B cell (primary cell): Measurements from ENCODE around the gene TSPAN1. TPM values are rescaled to one million over a fixed set of nuclear protein-coding genes. Genes with fewer than 3 reads are reported as not detected.
A peak's percentile ranks its signal among the peaks of the same experiment; 100 is the strongest.

Source experiments
- ATAC-seq: fragments of 200-7000 bp; cut with Tn5 transposase; one replicate; pipeline ENCODE4 v1.10.0; 2021; ENCODE audit warnings: low read depth, mild to moderate bottlenecking, moderate number of reproducible peaks, moderate library complexity
- CTCF ChIA-PET: fragments of 350-600 bp; sonication (Branson Sonifier 250); formaldehyde crosslinking; loops from one replicate; lab custom pipeline; 2021; ENCODE audit warnings: antibody characterized with exemption, inconsistent platforms; lab: Charles Lee
- POLR2A ChIA-PET: fragments of 350-600 bp; sonication (Branson Sonifier 250); formaldehyde crosslinking; loops from one replicate; lab custom pipeline; 2021; ENCODE audit warnings: antibody characterized with exemption; lab: Charles Lee
- DNase-seq: peaks from one replicate; pipeline ENCODE4 v3.0.0; 2013
- H2AFZ ChIP-seq: 2 replicates; pipeline ENCODE4 v1.6.1; 2012; ENCODE audit warnings: mild to moderate bottlenecking, low read depth, low read length; ENCODE audit not compliant: insufficient read depth, poor library complexity, severe bottlenecking
- H3K27ac ChIP-seq, 2 donors: 1 replicate in 1 of 2; 2 replicates in 1 of 2; pipeline ENCODE4 v1.5.1; 2012 to 2013; ENCODE audit warnings: low read length in 2 of 2, mild to moderate bottlenecking in 2 of 2, moderate library complexity in 1 of 2
- H3K27me3 ChIP-seq, 4 experiments: fragments of 200-600 bp in 1 of 4; sonication (generic) in 1 of 4; replicated peaks in 1 of 4; 1 replicate in 2 of 4; 2 replicates in 2 of 4; pipeline versions ENCODE4 v1.6.1 to v1.7.0; 2013 to 2016; ENCODE audit warnings: low read length in 3 of 4, mild to moderate bottlenecking in 2 of 4, mixed read lengths in 1 of 4, moderate library complexity in 1 of 4; ENCODE audit not compliant: insufficient read depth in 4 of 4, control insufficient read depth in 3 of 4; ENCODE audit errors: control extremely low read depth in 1 of 4
- H3K36me3 ChIP-seq, 2 experiments: replicated peaks in 1 of 2; 1 replicate in 1 of 2; 2 replicates in 1 of 2; pipeline versions ENCODE4 v1.6.1 to v1.7.1; 2013; ENCODE audit warnings: low read length in 1 of 2; ENCODE audit not compliant: insufficient read depth in 2 of 2, control insufficient read depth in 1 of 2; ENCODE audit errors: control extremely low read depth in 1 of 2, extremely low read depth in 1 of 2
- H3K4me1 ChIP-seq, 2 donors: fragments of 200-600 bp in 1 of 2; sonication (generic) in 1 of 2; 1 replicate in 1 of 2; 2 replicates in 1 of 2; pipeline versions ENCODE4 v1.5.1 to v1.6.1; 2013 to 2017; ENCODE audit warnings: low read length in 2 of 2; ENCODE audit not compliant: control insufficient read depth in 2 of 2, insufficient read depth in 2 of 2
- H3K4me2 ChIP-seq: replicated peaks from 2 replicates; pipeline ENCODE3; 2012; ENCODE audit warnings: mild to moderate bottlenecking, low read depth, low read length; ENCODE audit not compliant: poor library complexity, severe bottlenecking
- H3K4me3 ChIP-seq, 5 experiments: fragments of 200-600 bp in 1 of 5; sonication (generic) in 1 of 5; 1 replicate in 3 of 5; 2 replicates in 2 of 5; pipeline versions ENCODE4 v1.5.1 to v1.7.0; 2011 to 2016; ENCODE audit warnings: low read length in 4 of 5, mild to moderate bottlenecking in 4 of 5, low read depth in 2 of 5, control low read depth in 1 of 5, moderate library complexity in 1 of 5; ENCODE audit not compliant: insufficient read depth in 1 of 5; ENCODE audit errors: control extremely low read depth in 1 of 5, extremely low read depth in 1 of 5
- H3K79me2 ChIP-seq: fragments of 200-600 bp; sonication (generic); one replicate; pipeline ENCODE4 v1.6.0; 2016; ENCODE audit warnings: low read length; ENCODE audit not compliant: control insufficient read depth, insufficient read depth
- H3K9ac ChIP-seq: fragments of 200-600 bp; sonication (generic); 2 replicates; pipeline ENCODE4 v1.6.1; 2017; ENCODE audit warnings: mild to moderate bottlenecking, low read length, moderate library complexity
- H3K9me3 ChIP-seq, 3 donors: one replicate each; pipeline versions ENCODE4 v1.6.1 to v1.7.1; 2013; ENCODE audit warnings: low read length in 2 of 3; ENCODE audit not compliant: control insufficient read depth in 2 of 3, insufficient read depth in 1 of 3; ENCODE audit errors: control extremely low read depth in 1 of 3
- H4K20me1 ChIP-seq: 2 replicates; pipeline ENCODE4 v1.6.0; 2012; ENCODE audit warnings: mild to moderate bottlenecking, low read length; ENCODE audit not compliant: insufficient read depth, control insufficient read depth, poor library complexity, severe bottlenecking
- H3K27ac Mint-ChIP-seq: one replicate; pipeline ENCODE4 v1.8.0; 2021; ENCODE audit warnings: mixed read lengths
- H3K27me3 Mint-ChIP-seq: one replicate; pipeline ENCODE4 v1.8.0; 2021; ENCODE audit warnings: mixed read lengths
- H3K4me1 Mint-ChIP-seq: one replicate; pipeline ENCODE4 v1.8.0; 2021; ENCODE audit warnings: mixed read lengths
- H3K4me3 Mint-ChIP-seq: one replicate; pipeline ENCODE4 v1.8.0; 2021; ENCODE audit warnings: mixed read lengths
- H3K9me3 Mint-ChIP-seq: one replicate; pipeline ENCODE4 v1.8.0; 2022; ENCODE audit warnings: mixed read lengths; ENCODE audit not compliant: insufficient read depth
- CTCF ChIP-seq: fragments of 200-600 bp; IDR thresholded peaks from one replicate; pipeline ENCODE4 v1.8.0; 2022; ENCODE audit warnings: antibody characterized with exemption, mild to moderate bottlenecking
- EZH2 ChIP-seq: IDR thresholded peaks from 2 replicates; pipeline ENCODE4 v1.6.1; 2012; ENCODE audit warnings: borderline replicate concordance, low read depth, mild to moderate bottlenecking, moderate library complexity, low read length; ENCODE audit not compliant: insufficient read depth, poor library complexity, severe bottlenecking
- WGBS: methylation state at CpG from one replicate; pipeline ENCODE4 v1.1.5; 2013; ENCODE audit warnings: missing lambda C conversion rate; ENCODE audit not compliant: insufficient coverage; 5-methylcytosine and 5-hydroxymethylcytosine counted together
- intact Hi-C: fragments of 100-400 bp; cut with micrococcal nuclease; formaldehyde crosslinking; loops from one replicate; pipeline ENCODE4 v1.10.0; 2022
- polyA plus RNA-seq: library from polyadenylated mRNA; depleted of rRNA; stranded (reverse); fragments of >200 nt; gene quantifications from 2 replicates; pipeline ENCODE4 v1.2.3, GENCODE V29; 2012
- total RNA-seq, 2 donors: library from RNA; stranded (reverse); fragments of 120-200 nt in 1 of 2; gene quantifications; 1 replicate in 1 of 2; 2 replicates in 1 of 2; pipeline versions ENCODE4 v1.2.3 to v1.2.4, GENCODE V29; 2013 to 2022

Gene TSPAN1
- total and polyA plus RNA-seq, 2 donors (not counting 1 experiment from before 2014, with no cell fraction given) = not detected

GRCh38 chr1:46180082-46180616, 5.3 kb downstream of the TSPAN1 start:
- H3K4me1 ChIP-seq = peaks cover 14 to 19% of the 10 kb centered on the region in 2 donors
- POLR2A ChIA-PET = interaction anchor here (0.6 kb wide), 1 partner anchor 52 kb away, joined by 5 read pairs; no protein-coding TSS in a partner anchor
- H3K36me3 ChIP-seq = no peaks in the 10 kb centered on the region
- H3K4me3 ChIP-seq = no peak overlapping the region
- CTCF ChIA-PET = interaction anchor here (1.4 to 13.8 kb wide), 4 partner anchors 13 to 494 kb away, joined by 3 to 249 read pairs (median 10); partner anchors contain the start of gene GPBP1L1
- no peak for TF ChIP-seq CTCF
- no peak for TF ChIP-seq EZH2
- Mint-ChIP-seq H3K27ac (no peak overlapping the region), H3K4me3 (no peak overlapping the region), H3K27me3 (no peaks in the 10 kb centered on the region), H3K4me1 (peaks cover 11% of the 10 kb centered on the region), H3K9me3 (no peaks in the 10 kb centered on the region)
- H3K9ac ChIP-seq = no peak overlapping the region
- intact Hi-C loops = no loop called here
- peak; percentile 27 for DNase-seq
- no peak overlapping the region for H3K27ac ChIP-seq
- no peak for ATAC-seq
- no peaks in the 10 kb centered on the region for H3K27me3 ChIP-seq
- 62% methylated on average over 8 of the region's 12 CpGs for WGBS
- no peak overlapping the region for H2AFZ ChIP-seq
- H3K9me3 ChIP-seq = no peaks in the 10 kb centered on the region
- H4K20me1 ChIP-seq = no peaks in the 10 kb centered on the region
- H3K4me2 ChIP-seq = no peak overlapping the region
- H3K79me2 ChIP-seq = no peaks in the 10 kb centered on the region
